IPS-15b (cell line): ENCODE data around the gene VASH1.

Experiments used
- H3K27me3 ChIP-seq: one replicate; pipeline ENCODE4 v1.6.1; 2013; ENCODE audit warnings: low read length; ENCODE audit not compliant: control insufficient read depth, insufficient read depth
- H3K36me3 ChIP-seq: one replicate; pipeline ENCODE4 v1.6.1; 2013; ENCODE audit warnings: low read length; ENCODE audit not compliant: control insufficient read depth, insufficient read depth
- H3K4me1 ChIP-seq: one replicate; pipeline ENCODE4 v1.6.1; 2013; ENCODE audit warnings: mild to moderate bottlenecking, low read length; ENCODE audit not compliant: control insufficient read depth, insufficient read depth
- H3K4me3 ChIP-seq: one replicate; pipeline ENCODE4 v1.5.1; 2013; ENCODE audit warnings: low read depth, low read length
- H3K9ac ChIP-seq: one replicate; pipeline ENCODE4 v1.6.1; 2013; ENCODE audit warnings: low read depth, mild to moderate bottlenecking, low read length
- H3K9me3 ChIP-seq: one replicate; pipeline ENCODE4 v1.6.1; 2013; ENCODE audit warnings: mild to moderate bottlenecking, low read length; ENCODE audit not compliant: control insufficient read depth, insufficient read depth

The VASH1 gene

GRCh38 chr14:76774821-76775694, 13.8 kb downstream of the VASH1 start:
- Histone ChIP-seq H3K4me1 (peaks cover 6% of the 10 kb centered on the region), H3K9ac (no peak overlapping the region), H3K9me3 (no peaks in the 10 kb centered on the region), H3K4me3 (no peak overlapping the region), H3K27me3 (no peaks in the 10 kb centered on the region), H3K36me3 (no peaks in the 10 kb centered on the region)

GRCh38 chr14:76775695-76776427, 14.6 kb downstream of the VASH1 start:
- no peaks in the 10 kb centered on the region for H3K36me3 ChIP-seq
- H3K9ac ChIP-seq, result no peak overlapping the region
- H3K4me1 ChIP-seq, result peaks cover 6% of the 10 kb centered on the region
- H3K27me3 ChIP-seq, result no peaks in the 10 kb centered on the region
- H3K9me3 ChIP-seq, result no peaks in the 10 kb centered on the region
- H3K4me3 ChIP-seq, result no peak overlapping the region

DNA sequence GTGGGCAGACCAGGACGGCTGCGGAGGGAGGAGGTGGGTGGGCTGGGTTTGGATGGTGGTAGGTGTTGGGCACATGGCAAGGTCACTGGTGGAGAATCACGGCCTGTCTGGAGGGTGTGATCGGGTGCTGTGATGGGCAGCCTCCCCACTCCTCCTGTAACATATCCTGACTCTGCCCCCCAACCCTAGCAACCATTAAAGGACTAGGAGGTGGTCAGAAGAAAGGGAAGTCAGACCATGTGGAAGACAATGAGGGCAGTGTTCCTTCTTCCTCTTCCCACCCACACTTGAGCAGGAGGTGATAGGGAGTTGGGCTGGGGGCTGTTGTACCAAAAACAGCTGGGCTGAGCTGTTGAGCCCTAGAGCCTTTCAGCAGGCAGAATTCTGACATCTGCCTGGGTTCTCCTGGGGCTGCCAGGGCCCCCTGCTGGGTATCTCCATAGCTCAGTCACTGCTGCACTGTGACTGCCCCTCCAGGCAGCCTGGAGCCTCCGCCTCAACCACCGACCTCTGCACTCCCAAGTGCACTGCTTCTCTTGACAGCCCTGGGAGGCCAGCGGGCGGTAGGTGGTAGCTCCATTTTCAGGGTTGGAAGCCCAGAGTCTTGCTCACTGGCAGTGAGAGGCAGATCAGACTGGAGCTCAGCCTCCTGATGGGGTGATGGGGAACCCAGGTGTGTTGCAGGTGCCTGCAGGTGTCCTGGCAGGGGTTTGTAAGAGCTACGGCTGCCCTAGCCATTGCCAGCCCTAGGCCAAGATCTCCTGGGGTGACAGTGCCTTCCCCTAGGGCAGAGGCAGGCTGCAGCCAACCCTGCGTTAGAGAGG, 15.4 kb downstream of the VASH1 start:
- H3K4me1 ChIP-seq, result peaks cover 6% of the 10 kb centered on the region
- H3K27me3 ChIP-seq, result no peaks in the 10 kb centered on the region
- no peak overlapping the region for H3K9ac ChIP-seq
- H3K9me3 ChIP-seq, result no peaks in the 10 kb centered on the region
- peaks cover 6% of the 10 kb centered on the region for H3K36me3 ChIP-seq
- no peak overlapping the region for H3K4me3 ChIP-seq

DNA sequence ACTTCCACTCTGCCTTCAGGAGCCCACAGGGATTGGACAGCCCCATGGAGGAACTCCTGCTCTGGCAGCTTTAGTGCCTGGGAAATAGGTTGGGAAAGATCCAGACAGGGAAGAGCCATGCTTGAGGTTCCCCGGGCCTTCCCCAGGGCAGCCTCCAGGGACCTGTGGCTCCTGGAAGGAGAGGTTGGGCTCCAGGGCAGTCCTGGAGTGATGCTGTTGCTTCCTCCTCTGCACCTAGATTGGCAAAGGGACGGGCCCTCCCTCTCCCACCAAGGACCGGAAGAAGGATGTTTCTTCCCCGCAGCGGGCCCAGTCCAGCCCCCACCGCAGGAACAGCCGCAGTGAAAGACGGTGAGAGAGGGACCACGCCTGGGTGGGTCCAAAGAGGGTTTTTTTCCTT, 16.5 kb downstream of the VASH1 start:
- Histone ChIP-seq H3K4me1 (peaks cover 3% of the 10 kb centered on the region), H3K9ac (no peak overlapping the region), H3K9me3 (no peaks in the 10 kb centered on the region), H3K4me3 (no peak overlapping the region), H3K36me3 (peaks cover 6% of the 10 kb centered on the region), H3K27me3 (no peaks in the 10 kb centered on the region)

DNA sequence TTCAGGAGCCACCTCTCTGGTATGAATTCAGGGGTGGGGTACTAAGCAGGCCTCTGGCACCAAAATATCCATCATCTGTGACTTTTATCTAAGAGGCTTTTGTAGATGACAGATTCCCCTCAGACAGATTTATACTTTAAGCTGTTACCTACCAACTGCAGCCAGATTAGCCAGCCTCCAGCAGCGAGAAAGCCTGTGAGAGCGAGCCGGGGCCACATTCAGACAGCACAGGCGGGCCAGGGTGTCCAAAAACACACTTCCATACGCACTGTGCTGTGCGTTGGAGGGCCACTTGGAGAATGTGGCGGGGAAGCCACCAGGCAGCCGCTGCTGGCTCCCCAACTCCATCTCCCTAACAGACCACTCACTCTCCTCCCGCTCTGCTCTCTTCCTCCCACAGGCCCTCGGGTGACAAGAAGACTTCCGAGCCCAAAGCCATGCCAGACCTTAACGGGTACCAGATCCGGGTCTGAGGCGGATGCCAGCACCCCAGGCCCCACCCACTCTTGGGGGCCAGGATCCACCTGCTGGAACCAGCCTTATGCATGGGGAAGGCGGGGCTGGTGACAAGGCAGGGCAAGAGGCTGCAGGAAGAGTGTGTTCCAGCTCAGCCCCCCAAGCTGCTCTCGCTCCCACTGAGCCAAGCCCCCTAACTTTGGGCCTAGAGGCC, 17.4 kb downstream of the VASH1 start:
- Histone ChIP-seq H3K4me1 (peaks cover 3% of the 10 kb centered on the region), H3K9ac (no peak overlapping the region), H3K4me3 (no peak overlapping the region)

DNA sequence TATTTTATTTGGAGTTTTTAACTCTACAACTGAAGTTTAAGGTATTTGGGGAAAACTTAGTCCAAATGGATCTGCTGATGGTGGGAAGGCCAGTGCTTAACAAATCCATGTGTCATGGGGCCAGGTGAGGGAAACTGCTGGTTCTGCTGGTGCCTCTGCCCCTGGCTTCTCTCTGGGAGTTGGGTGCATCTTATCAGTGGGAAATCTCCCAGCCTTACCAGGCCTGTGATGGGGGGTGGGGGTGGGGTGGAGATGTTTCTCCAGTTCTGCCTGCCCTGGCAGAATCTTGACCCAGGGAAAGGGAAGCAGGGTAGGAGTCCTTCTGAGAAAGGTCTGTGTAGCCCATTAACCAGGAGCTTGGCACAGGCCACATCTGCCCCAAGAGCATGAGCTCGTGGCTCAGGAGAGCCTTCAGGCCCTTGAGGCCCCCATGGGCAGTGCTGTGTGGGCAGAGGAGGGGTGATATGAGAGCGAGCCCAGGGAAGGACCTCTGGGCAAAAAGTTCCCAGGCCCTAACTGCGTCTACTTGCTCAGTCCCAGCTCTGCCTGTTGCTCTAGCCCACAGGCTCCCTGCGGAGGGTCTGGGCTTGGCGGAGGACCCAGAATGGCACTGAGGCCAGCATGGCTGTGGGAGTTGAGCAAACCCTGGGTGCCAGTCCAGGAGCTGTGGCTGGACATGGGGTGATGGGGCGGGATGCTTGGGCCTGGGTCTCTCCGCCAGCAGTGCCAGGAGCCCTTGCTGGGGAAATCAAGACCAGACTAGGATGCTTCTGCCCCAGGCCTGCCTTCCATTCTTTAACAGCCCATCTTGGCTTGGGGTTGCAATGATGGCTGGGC, 18.2 kb downstream of the VASH1 start:
- H3K9me3 ChIP-seq, result no peaks in the 10 kb centered on the region
- H3K4me3 ChIP-seq, result no peak overlapping the region
- H3K27me3 ChIP-seq, result no peaks in the 10 kb centered on the region
- H3K36me3 ChIP-seq, result peaks cover 10% of the 10 kb centered on the region
- H3K9ac ChIP-seq, result no peak overlapping the region
- H3K4me1 ChIP-seq, result peaks cover 3% of the 10 kb centered on the region

More for the DNA sequence above, 17.4 kb downstream of the VASH1 start:
- Histone ChIP-seq H3K9me3 (no peaks in the 10 kb centered on the region), H3K27me3 (no peaks in the 10 kb centered on the region), H3K36me3 (peaks cover 6% of the 10 kb centered on the region)

GRCh38 chr14:76780058-76780345, 18.7 kb downstream of the VASH1 start:
- Histone ChIP-seq H3K4me1 (peaks cover 3% of the 10 kb centered on the region), H3K36me3 (peaks cover 13% of the 10 kb centered on the region), H3K9ac (no peak overlapping the region), H3K27me3 (no peaks in the 10 kb centered on the region), H3K9me3 (no peaks in the 10 kb centered on the region), H3K4me3 (no peak overlapping the region)

- Histone ChIP-seq H3K9me3 (no peaks in the 10 kb centered on the region), H3K9ac (no peak overlapping the region), H3K4me3 (no peak overlapping the region), H3K27me3 (no peaks in the 10 kb centered on the region), H3K4me1 (peaks cover 3% of the 10 kb centered on the region), H3K36me3 (peaks cover 13% of the 10 kb centered on the region)
These were observed 19.1 kb downstream of the VASH1 start for GRCh38 chr14:76780360-76780759.

DNA sequence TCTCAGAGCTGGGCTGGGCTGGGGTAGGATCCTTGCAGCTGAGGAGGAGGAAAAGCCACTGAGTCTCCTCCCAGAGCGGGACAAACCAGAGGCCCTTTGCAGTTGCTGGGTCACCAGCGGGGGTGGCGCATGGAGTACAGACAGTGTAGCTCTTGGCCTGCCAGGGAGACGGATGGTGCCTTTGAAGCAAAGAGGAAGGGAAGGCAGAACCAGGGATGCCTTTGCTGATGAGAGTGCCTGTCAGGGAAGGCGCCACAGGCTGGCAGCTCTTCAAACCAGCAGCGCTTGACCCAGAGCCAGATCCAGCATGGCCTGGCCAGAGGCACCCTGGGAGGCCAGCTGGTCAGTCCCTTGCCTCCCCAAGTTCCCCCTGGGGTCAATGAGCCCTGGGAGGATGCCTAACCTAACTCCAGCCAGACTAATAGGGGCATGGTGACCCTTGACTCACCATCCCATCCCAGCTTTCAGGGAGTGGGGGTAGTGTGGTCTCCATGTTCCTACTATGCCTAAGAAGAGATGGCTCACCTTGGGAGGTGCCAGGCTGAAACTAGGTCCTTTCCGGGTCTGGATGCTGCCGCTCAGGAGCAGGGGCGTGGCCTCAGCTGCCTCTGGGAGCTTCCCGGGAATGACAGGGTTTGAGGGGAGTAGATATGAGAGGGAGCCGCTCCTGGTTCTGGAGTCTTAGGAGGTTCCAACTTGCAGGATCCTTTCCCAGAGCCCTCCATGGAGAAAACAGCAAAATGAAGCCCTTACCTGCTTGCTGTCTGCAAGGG, 19.8 kb downstream of the VASH1 start:
- Histone ChIP-seq H3K9me3 (no peaks in the 10 kb centered on the region), H3K27me3 (no peaks in the 10 kb centered on the region), H3K36me3 (peaks cover 16% of the 10 kb centered on the region), H3K4me3 (no peak overlapping the region), H3K4me1 (peaks cover 3% of the 10 kb centered on the region), H3K9ac (no peak overlapping the region)

GRCh38 chr14:76781648-76782051, 20.4 kb downstream of the VASH1 start:
- H3K9me3 ChIP-seq, result no peaks in the 10 kb centered on the region
- H3K9ac ChIP-seq, result no peak overlapping the region
- H3K36me3 ChIP-seq, result peaks cover 16% of the 10 kb centered on the region
- H3K27me3 ChIP-seq, result no peaks in the 10 kb centered on the region
- H3K4me1 ChIP-seq, result peaks cover 3% of the 10 kb centered on the region
- H3K4me3 ChIP-seq, result no peak overlapping the region
